HG03354 (cell line): ENCODE data around the gene PRKD1.

Experiments used
- ATAC-seq: cut with Tn5 transposase; IDR thresholded peaks from one replicate; pipeline ENCODE4 v1.9.1; 2021; ENCODE audit warnings: mild to moderate bottlenecking; ENCODE audit not compliant: unreplicated experiment, poor library complexity, severe bottlenecking

PRKD1 gene

DNA sequence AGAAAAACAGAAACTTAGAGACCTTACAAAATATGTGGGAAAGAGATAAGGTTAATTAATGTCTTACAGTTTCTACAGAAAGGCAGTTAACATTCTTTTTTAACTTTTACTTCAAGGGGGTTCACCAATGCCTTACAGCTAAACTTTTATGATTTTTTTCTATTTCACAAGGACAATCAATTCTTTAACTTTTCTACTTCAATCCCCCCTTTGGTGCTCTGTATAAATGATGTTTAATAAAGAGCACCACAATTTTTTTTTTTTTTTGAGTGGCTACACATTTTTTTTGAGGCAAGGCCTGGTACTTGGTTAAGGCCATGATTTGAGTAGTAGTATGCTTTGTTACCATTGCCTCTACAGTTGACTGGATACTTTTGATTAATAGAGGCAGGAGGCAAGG is 279.6 kb downstream of the PRKD1 start:
- ATAC-seq, result no peak

- ATAC-seq, result no peak
Observed at GRCh38 chr14:29645117-29645516, 282.5 kb downstream of the PRKD1 start.

DNA sequence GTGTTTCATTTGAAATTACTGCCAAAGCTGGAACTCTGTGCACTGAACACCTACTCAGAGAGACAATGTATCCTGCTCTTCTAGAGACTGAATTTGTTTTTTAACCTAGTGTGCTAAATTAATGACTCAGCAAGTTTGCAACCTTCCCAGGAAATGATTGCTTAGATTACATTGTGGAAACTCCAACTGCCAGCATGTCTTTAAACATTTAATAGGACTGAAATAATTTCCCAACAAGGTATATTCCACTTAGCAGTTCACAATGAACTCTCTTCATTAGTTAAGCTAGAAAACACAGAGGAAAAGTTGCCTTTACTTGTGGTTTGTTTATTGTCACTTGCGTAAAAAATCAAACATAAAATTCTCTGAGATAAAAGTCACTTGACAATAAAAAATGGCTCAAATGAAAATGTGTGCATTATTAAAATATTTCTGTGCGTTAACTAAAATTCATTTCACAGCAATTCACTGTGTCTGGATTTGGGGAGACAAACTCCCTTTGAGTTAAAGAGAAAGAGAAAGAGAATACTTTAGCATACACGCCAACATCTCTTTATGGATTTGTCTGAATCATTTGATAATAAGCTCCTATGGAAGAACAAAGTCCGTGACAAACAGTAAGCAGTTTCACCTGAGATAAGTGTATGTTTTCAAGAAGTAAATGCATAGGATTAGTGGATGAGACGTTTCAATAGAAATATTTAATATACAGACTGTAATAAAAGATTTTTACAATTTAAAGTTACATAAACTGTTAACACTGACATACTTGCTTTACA is 284.0 kb downstream of the PRKD1 start:
- no peak for ATAC-seq

GRCh38 chr14:29637411-29637810 is 290.2 kb downstream of the PRKD1 start:
- no peak for ATAC-seq

- ATAC-seq, result no peak
Observed at GRCh38 chr14:29636870-29637269, 290.8 kb downstream of the PRKD1 start.

DNA sequence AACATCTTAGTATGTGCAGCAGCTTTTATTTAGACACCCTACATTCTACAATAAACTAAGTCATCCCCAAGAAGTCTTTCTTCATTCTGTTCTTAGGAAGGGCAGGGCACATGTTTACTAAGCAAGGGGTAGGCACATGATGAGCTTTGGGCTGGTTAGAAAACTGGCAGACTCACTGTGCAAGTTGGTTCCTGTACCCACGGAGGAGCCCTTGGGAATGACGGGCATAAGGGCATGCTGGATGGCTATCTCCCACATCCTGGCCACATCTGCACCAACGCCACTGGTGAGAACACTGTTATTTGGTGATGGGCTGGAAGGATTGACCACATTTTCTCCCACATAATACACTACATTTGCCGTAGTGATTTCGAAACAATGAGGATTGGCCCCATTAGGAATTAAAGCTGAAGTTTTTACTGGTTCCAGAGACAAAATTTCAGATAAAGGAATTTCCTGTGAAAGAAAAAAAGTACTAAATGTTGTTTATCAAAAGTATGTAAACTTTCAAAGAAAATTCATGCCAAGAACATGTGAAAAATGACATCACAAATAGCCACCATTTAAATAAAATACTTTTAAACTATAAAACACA is 297.0 kb downstream of the PRKD1 start:
- ATAC-seq, result no peak

- ATAC-seq, result no peak
Observed at GRCh38 chr14:29629839-29630238, 297.8 kb downstream of the PRKD1 start.

- ATAC-seq, result no peak
Observed at GRCh38 chr14:29627137-29627536, 300.5 kb downstream of the PRKD1 start.

- no peak for ATAC-seq
Observed at GRCh38 chr14:29618323-29619067, 309.2 kb downstream of the PRKD1 start.

DNA sequence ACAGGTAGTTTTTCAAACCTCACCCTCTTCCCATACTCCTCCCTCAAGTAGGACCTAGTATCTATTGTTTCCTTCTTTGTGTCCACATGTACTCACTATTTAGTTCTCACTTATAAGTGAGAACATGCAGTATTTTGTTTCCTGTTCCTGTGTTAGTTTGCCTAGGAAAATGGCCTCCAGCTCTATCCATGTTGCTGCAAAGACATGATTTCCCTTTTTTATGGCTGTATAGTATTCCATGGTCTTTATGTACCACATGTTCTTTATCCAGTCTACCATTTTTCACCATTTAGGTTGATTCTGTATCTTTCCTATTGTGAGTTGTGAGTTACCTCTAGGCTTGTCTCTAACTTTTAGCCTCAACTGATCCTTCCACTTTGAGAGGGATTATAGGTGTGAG is 310.7 kb downstream of the PRKD1 start:
- ATAC-seq, result no peak

DNA sequence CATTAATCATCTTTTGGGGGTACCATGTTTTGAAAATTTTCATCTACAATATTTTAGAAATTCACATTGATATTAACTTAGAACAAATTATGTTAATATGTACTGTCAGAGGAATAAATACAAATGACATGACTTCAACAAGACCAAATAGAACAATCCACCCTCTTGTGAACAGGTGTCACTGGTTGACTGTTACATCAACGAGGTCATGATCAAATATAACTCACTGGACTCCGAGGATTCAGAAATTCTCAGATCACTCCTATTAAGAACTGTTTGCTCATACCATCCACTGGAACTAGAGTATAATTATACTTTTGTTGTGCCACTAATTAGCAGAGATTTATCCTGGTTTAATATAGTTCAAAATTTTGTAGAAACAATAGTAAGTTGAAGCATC is 318.8 kb downstream of the PRKD1 start:
- no peak for ATAC-seq

- ATAC-seq, result no peak
Observed at GRCh38 chr14:29607169-29607568, 320.5 kb downstream of the PRKD1 start.

DNA sequence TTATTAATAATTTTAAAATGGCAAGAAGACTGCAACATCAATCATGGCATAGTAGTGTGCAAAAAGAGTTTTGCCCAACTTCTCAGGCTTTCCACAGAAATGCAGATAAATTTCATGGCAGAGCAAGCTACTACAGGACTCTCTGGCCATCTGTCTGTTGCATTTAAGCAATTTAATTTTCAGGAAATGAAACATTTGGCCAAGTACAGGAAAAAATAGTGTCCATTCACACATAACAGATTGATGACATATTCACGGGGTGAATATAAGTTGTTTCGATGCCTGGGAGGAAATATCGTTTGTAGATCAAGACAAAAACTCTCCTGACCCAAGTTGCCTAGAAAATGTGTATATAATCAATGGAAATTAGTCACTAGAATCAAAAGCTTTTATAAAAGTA is 324.0 kb downstream of the PRKD1 start:
- ATAC-seq, result no peak

- ATAC-seq, result no peak
Observed at GRCh38 chr14:29601616-29602015, 326.0 kb downstream of the PRKD1 start.

DNA sequence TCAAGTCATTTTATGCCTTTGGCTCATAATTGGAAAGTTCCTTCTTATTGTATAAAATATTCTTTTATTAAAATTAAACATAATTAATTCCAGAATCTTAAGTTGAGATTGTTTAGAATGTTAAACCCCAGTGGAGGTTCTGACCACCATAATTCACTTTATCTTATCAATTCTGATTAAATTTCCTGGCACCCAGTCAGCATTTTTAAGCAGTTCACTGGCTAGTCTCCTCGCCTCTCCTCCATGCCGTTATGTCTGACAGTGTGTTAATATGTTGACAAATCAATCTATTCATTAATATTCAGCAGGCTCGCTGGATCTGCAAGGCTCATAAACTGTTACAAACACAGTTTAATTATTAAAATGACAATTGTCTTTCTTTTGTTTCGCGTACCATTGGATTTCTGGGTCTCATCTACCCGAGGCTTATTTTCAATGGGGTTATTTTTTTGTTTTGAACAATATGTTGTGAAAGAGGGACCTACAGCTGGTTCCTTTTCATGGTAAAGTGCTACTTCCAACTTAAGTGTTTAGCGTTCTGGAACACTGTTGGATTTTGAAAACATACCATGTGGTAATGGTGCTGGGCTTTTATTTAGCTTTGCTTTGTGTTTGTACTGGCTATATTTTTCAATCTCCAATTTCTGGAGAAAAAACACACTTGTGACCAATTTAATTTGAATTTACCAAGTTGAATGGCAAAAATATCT is 339.7 kb downstream of the PRKD1 start:
- ATAC-seq, result no peak

- ATAC-seq, result no peak
Observed at GRCh38 chr14:29587046-29587445, 340.6 kb downstream of the PRKD1 start.

GRCh38 chr14:29584992-29585391 is 342.7 kb downstream of the PRKD1 start:
- ATAC-seq, result no peak

GRCh38 chr14:29580763-29581162 is 346.9 kb downstream of the PRKD1 start:
- no peak for ATAC-seq

DNA sequence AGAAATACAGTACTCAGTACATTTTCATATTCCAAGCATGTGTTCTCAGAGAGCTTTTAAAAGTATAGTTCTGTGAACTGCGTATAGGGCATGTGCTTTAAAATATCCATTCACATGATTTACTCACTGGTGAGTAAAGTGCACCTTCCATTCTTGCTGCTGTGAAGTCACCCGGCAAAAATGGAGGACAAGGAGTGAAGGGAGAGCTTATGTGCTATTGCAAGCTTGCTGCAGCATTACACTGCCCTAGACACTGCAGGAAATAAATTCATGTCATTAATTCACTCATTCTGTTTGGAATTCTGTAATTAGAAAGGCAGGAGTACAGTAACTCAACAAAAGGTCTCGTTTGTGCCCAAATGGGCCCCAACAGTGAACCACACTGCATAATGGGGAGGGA is 347.8 kb downstream of the PRKD1 start:
- ATAC-seq, result no peak

DNA sequence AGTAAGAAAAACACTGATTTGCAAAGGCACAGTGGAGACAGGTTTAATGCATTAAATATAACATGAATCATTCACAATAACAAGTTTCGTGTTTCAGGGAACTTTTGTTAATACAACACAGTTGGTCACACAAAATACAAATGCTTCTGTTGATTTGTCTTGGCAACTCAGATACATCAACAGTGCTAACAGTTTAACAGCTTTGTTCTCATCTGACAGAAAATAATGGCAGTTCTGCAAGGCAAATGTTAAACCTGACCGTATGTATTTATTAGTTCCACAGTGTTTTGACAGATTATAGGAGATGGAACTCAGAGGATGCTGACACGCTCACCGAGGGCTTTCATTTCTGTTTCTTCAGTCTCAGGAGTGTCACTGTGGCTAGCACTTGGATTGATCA is 350.7 kb downstream of the PRKD1 start:
- no peak for ATAC-seq
